Measurements from ENCODE around the gene UNC79.

UNC79 gene

DNA sequence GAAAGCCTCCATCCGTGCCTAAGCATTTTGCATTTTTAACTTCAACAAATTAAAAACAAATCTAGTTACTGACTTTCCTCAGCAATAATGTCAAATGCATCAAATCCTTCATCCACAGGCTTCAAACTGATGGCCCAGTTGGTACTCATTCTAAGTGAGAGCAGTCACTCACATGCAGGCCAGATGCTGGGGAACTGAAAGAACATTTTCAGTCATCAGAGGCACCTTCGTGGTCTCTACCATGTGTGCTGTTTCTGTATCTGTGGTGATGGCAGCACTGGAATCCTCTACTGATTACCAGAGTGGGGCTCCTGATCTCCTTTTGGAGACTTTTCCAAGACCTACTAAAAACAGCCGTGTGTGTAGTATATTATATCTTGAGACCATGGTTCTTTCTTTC lies 212.4 kb downstream of the UNC79 start:
- H3K4me3 ChIP-seq (ENCODE audit: low read length): no peak overlapping the region
- DNase-seq (ENCODE audit: low read depth, low spot score): no peak

DNA sequence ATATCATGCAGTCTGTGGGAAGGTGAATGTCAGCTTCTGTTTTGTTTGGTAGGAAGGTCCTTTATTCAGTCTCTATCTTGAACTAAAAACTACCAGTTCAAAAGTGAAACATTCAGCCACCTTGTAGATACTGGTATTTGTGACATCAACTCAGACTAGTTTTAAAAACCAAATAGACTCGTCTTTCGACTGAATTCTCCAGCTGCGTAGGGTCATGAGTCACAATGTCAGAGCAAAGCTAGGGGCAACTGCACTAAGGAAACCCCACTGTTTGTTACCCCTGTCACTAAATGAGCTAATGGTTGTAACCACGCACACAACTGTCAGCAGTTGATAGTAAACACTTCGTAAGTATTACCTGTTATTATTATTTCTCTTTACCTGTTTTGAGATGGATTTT lies 212.9 kb downstream of the UNC79 start:
- no peak overlapping the region for H3K4me3 ChIP-seq (ENCODE audit: low read length)
- DNase-seq (ENCODE audit: low read depth, low spot score): no peak

DNA sequence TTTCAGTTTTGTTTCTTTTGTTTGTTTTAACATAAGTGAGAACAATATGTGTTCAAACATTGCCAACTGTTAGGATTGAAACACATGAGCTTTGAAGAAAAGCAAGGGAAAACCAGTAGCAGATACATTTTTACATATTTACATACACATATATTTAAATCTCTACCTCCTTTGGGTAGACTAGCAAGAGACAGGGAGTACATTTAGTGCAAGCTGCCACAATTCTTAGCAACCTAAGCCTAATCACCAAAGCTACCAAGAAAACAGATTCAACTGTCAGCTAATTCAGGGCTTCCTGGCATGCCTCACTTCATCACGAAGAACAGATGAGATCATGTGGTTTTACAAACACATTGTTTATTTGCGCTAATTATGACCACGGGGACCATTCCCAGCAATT lies 214.5 kb downstream of the UNC79 start:
- H3K4me3 ChIP-seq (ENCODE audit: low read length): no peak overlapping the region
- DNase-seq (ENCODE audit: low read depth, low spot score): no peak

GRCh38 chr14:93648440-93649168 lies 217.9 kb downstream of the UNC79 start:
- no peak overlapping the region for H3K4me3 ChIP-seq (ENCODE audit: low read length)
- peak; percentile 41 for DNase-seq (ENCODE audit: low read depth, low spot score)

DNA sequence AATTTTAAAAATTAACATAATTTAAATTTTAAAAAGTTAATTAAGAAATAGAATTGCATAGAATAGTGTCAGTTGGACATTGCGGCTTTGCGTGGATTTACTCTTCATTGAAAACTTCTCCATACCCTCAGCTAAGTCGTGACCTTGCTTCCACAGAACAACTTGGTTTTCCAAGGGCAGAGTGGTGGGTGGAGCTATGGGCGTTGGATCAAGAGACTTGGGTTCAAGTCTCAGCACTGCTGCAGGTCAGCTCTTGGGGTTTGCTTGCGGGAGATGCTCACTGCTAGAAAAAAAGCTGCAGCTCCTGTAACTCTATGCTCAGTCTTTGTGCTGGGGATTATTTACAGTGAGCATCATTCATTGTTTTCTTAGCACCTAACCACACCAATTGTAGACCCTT lies 223.9 kb downstream of the UNC79 start:
- no peak overlapping the region for H3K4me3 ChIP-seq (ENCODE audit: low read length)
- DNase-seq (ENCODE audit: low read depth, low spot score): no peak

DNA sequence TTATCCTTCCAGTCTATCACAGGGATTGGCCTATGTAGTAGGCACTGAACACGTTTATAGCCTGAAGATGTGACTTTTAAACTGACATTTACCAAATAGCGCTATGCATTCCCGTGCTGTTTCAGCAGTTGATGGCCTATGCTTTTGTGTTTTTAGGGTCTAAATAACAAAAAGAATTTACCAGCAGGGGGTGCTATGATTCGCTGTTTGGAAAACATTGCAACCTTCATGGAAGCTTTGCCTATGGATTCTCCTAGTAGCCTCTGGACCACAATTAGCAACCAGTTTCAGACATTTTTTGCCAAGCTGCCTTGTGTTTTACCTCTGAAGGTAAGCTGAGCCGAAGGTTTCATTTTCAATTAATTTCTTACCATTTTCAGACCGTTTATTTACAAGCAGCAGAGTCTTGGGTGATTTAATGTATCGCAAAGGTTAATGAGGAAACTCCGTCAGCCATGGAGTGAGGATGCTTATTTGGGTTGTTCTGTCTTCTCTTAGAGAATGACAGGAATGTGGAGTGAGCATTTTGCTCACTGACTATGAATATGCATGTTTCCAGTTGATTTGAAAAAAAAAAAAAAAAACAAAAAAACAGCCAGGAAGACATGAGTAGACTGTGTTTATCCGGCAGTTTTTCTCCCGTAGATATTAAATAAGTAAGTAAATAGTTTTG lies 224.5 kb downstream of the UNC79 start:
- H3K4me3 ChIP-seq (ENCODE audit: low read length): no peak overlapping the region
- peak; percentile 37 for DNase-seq (ENCODE audit: low read depth, low spot score)

- H3K4me3 ChIP-seq (ENCODE audit: low read length): no peak overlapping the region
- no peak for DNase-seq (ENCODE audit: low read depth, low spot score)
These were observed 227.1 kb downstream of the UNC79 start for GRCh38 chr14:93657875-93658274.

GRCh38 chr14:93663317-93663716 lies 232.6 kb downstream of the UNC79 start:
- no peak overlapping the region for H3K4me3 ChIP-seq (ENCODE audit: low read length)

GRCh38 chr14:93665169-93665568 lies 234.4 kb downstream of the UNC79 start:
- H3K4me3 ChIP-seq (ENCODE audit: low read length): no peak overlapping the region
- DNase-seq (ENCODE audit: low read depth, low spot score): no peak

More at GRCh38 chr14:93663317-93663716, 232.6 kb downstream of the UNC79 start:
- no peak for DNase-seq (ENCODE audit: low read depth, low spot score)

GRCh38 chr14:93669632-93670031 lies 238.9 kb downstream of the UNC79 start:
- no peak overlapping the region for H3K4me3 ChIP-seq (ENCODE audit: low read length)
- DNase-seq (ENCODE audit: low read depth, low spot score): no peak

DNA sequence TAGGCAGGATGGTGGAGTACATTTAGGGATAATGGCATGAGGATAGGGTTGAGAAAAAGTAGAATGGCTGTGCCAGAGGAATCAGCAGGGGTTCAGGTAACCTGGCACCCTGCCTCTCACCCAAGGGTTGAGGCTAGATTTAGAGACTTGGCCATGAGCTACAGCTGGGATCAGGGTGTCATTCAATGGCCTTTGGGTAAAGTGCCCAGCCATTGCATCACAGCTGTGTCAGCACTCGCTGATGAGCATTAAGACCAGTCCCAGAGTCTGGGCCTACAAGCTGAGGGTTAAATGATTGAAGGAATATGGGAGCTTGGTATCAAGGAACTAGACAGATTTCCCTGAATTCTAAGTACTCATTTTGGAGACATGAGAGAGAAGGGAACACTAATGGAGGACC lies 243.6 kb downstream of the UNC79 start:
- no peak overlapping the region for H3K4me3 ChIP-seq (ENCODE audit: low read length)
- no peak for DNase-seq (ENCODE audit: low read depth, low spot score)

- no peak overlapping the region for H3K4me3 ChIP-seq (ENCODE audit: low read length)
- DNase-seq (ENCODE audit: low read depth, low spot score): no peak
These were observed 244.9 kb downstream of the UNC79 start for GRCh38 chr14:93675651-93676050.

DNA sequence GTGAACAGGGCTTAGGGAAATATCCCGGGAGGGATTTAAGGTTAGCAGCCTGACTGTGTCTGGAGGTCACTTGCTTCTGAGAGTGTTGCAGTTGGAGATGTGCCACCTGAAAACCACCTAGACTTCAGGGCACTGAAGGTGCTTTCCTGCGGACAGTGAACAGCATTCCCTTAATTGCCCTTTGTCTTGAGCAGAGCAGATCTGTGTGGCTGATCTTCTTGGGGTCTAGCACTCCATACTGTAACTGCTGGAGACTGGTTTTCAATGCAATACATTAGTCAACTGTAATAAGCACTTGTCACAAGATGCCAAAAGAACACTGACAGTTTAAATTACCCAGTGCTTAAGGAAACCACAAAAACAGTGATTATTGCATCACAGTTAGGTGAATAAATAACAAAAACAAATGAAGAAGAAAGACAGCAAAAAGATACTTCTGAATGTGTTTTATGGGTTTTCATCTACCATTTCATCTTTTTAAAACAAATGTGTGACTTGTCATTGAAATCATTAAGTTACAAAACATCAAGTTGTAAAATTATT lies 245.7 kb downstream of the UNC79 start:
- no peak overlapping the region for H3K4me3 ChIP-seq (ENCODE audit: low read length)
- DNase-seq (ENCODE audit: low read depth, low spot score): peak; percentile 17

DNA sequence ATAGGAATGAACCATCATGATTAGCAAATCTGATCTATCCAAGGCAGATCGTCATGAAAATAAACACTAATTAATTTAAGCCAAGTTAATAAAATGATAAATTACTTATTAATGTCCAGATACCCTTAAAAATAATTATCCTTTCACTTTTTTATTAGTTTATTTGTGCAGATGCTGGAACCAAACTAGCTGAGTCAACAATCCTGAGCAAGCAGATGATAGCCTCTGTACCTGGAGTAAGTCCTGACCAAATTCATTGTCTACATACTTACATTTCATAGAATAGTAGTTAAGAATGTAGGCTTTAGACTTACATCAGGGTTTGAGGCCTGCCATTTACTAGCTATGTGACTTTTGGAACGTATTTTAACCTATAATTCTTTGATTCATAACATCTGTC lies 251.7 kb downstream of the UNC79 start:
- no peak overlapping the region for H3K4me3 ChIP-seq (ENCODE audit: low read length)
- no peak for DNase-seq (ENCODE audit: low read depth, low spot score)

GRCh38 chr14:93683226-93683625 lies 252.5 kb downstream of the UNC79 start:
- peak; percentile 32 for DNase-seq (ENCODE audit: low read depth, low spot score)
- no peak overlapping the region for H3K4me3 ChIP-seq (ENCODE audit: low read length)

GRCh38 chr14:93685121-93685895 lies 254.6 kb downstream of the UNC79 start:
- H3K4me3 ChIP-seq (ENCODE audit: low read length): no peak overlapping the region
- DNase-seq (ENCODE audit: low read depth, low spot score): no peak

- H3K4me3 ChIP-seq (ENCODE audit: low read length): no peak overlapping the region
- no peak for DNase-seq (ENCODE audit: low read depth, low spot score)
These were observed 255.5 kb downstream of the UNC79 start for GRCh38 chr14:93686268-93686667.

- DNase-seq (ENCODE audit: low read depth, low spot score): no peak
- no peak overlapping the region for H3K4me3 ChIP-seq (ENCODE audit: low read length)
These were observed 257.5 kb downstream of the UNC79 start for GRCh38 chr14:93688239-93688666.

DNA sequence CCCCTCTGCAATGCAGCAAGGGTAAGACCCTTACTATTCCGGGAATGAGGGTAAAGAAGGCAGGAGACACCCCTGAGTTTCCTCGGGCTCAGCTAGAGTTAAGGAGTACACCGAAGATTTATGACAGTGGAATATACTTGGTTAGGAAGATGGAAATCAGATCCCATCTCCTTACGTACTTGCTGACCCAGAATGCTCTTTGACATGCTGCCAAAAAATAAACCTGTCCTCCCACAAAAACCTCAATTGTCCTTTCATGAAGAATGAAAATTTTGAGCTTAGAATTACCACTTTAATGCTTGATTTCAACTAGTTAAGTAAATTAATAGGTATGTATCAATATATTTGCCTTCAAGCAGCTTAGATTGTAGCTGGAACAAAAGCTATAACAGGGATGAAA lies 258.1 kb downstream of the UNC79 start:
- no peak overlapping the region for H3K4me3 ChIP-seq (ENCODE audit: low read length)
- DNase-seq (ENCODE audit: low read depth, low spot score): no peak

DNA sequence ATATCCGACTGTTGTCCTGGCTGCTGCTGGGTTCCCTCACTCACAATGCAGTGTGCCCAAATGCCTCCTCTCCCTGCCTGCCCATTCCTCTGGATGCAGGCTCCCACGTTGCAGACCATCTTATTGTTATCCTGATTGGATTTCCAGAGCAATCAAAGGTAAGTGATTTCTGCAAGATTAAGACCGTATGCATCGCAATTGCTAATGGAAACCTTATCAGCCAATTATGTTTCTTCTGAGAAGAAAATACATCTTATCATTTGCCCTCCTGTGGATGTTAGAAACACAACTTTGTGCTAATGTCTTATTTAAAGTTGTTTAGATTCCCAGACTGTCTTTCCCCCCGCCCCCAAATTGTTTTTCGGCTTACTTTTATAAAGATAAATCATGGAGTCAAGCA lies 259.4 kb downstream of the UNC79 start:
- no peak for DNase-seq (ENCODE audit: low read depth, low spot score)
- H3K4me3 ChIP-seq (ENCODE audit: low read length): no peak overlapping the region
